OCI-LY7 (cell line): ENCODE measurements around the gene DCTN1. TPM values are rescaled to one million over a fixed set of nuclear protein-coding genes. Genes with fewer than 3 reads are reported as not detected.
A peak's percentile ranks its signal among the peaks of the same experiment; 100 is the strongest.

Experiments
- BruUV-seq: library from RNA; stranded (reverse); fragments of 400-500 nt; replicated peaks from 2 replicates; lab custom pipeline; 2021; lab: Mats Ljungman, UMichigan
- CTCF ChIA-PET: fragments of 300-600 bp; sonication (Branson Sonifier 250); formaldehyde crosslinking; loops from one replicate; lab custom pipeline; 2022; ENCODE audit warnings: antibody characterized with exemption; ENCODE audit not compliant: unreplicated experiment; lab: Charles Lee
- POLR2A ChIA-PET: fragments of 300-600 bp; sonication (Branson Sonifier 250); formaldehyde crosslinking; loops from one replicate; lab custom pipeline; 2022; ENCODE audit warnings: antibody characterized with exemption; lab: Charles Lee
- DNase-seq: peaks from one replicate; pipeline ENCODE4 v3.0.0-alpha.2; 2015; ENCODE audit warnings: low spot score
- H2AFZ ChIP-seq: fragments of 200-600 bp; sonication (generic), shearing (Covaris generic); 2 replicates; pipeline ENCODE4 v1.6.1; 2014; ENCODE audit warnings: mild to moderate bottlenecking, antibody characterized with exemption, low read length, moderate library complexity
- H3K27ac ChIP-seq: fragments of 200-600 bp; sonication (generic); 2 replicates; pipeline ENCODE4 v1.5.1; 2014; ENCODE audit warnings: mixed run types, low read depth, mild to moderate bottlenecking, moderate library complexity, low read length, inconsistent platforms; ENCODE audit not compliant: poor library complexity, severe bottlenecking
- H3K36me3 ChIP-seq: fragments of 200-600 bp; sonication (generic); 2 replicates; pipeline ENCODE4 v1.6.1; 2014; ENCODE audit warnings: mild to moderate bottlenecking, antibody characterized with exemption, low read length, moderate library complexity, mixed read lengths; ENCODE audit not compliant: insufficient read depth
- H3K4me1 ChIP-seq: fragments of 200-600 bp; sonication (generic); 2 replicates; pipeline ENCODE4 v1.5.1; 2014; ENCODE audit warnings: mild to moderate bottlenecking, low read length; ENCODE audit not compliant: insufficient read depth, poor library complexity, severe bottlenecking
- H3K4me2 ChIP-seq: fragments of 200-600 bp; sonication (generic); 2 replicates; pipeline ENCODE4 v1.6.1; 2014; ENCODE audit warnings: mild to moderate bottlenecking, low read length
- H3K4me3 ChIP-seq: fragments of 200-600 bp; sonication (generic); 2 replicates; pipeline ENCODE4 v1.5.1; 2014; ENCODE audit warnings: mild to moderate bottlenecking, low read depth, low read length; ENCODE audit not compliant: poor library complexity, severe bottlenecking
- H3K79me2 ChIP-seq: fragments of 200-600 bp; sonication (generic); 2 replicates; pipeline ENCODE4 v1.6.1; 2016; ENCODE audit warnings: low read depth, mild to moderate bottlenecking, low read length, moderate library complexity, mixed read lengths; ENCODE audit not compliant: insufficient read depth
- H3K9me2 ChIP-seq: fragments of 200-600 bp; sonication (generic); 2 replicates; pipeline ENCODE4 v1.6.1; 2016; ENCODE audit warnings: mild to moderate bottlenecking, low read length, mixed read lengths; ENCODE audit not compliant: insufficient read depth
- H3K9me3 ChIP-seq: fragments of 200-600 bp; sonication (generic); 2 replicates; pipeline ENCODE4 v1.6.1; 2014; ENCODE audit warnings: mild to moderate bottlenecking, mixed run types, low read length, mixed read lengths
- H4K20me1 ChIP-seq: fragments of 200-600 bp; sonication (generic); 2 replicates; pipeline ENCODE4 v1.6.1; 2014; ENCODE audit warnings: mild to moderate bottlenecking, antibody characterized with exemption, low read length, moderate library complexity, mixed read lengths; ENCODE audit not compliant: insufficient read depth
- CTCF ChIP-seq: fragments of 200-600 bp; sonication (generic); conservative IDR thresholded peaks from 2 replicates; pipeline ENCODE4 v1.5.1; 2014; ENCODE audit warnings: mild to moderate bottlenecking, antibody characterized with exemption, low read length, moderate library complexity, mixed read lengths
- EZH2phosphoT487 ChIP-seq: fragments of 200-600 bp; sonication (generic); IDR thresholded peaks from 2 replicates; pipeline ENCODE4 v1.6.1; 2018; ENCODE audit warnings: low read depth, borderline replicate concordance, mild to moderate bottlenecking, mixed run types, antibody characterized with exemption, low read length, moderate library complexity, mixed read lengths
- intact Hi-C: fragments of 100-400 bp; cut with micrococcal nuclease; formaldehyde crosslinking; loops from one replicate; pipeline ENCODE4 v1.10.0; 2022; ENCODE audit not compliant: unreplicated experiment
- total RNA-seq, 2 experiments: library from RNA; depleted of rRNA in 1 of 2; stranded (reverse); fragments of >200 nt in 1 of 2; shearing (Covaris generic) in 1 of 2; gene quantifications; 2 replicates each; pipeline ENCODE4 v1.2.3, GENCODE V29; 2014 to 2022

The DCTN1 gene
- total RNA-seq, 2 experiments from 2014 or later, result 45.5 to 100 TPM

GRCh38 chr2:74391580-74392448, 11.7 kb upstream of the DCTN1 start:
- H3K4me3 ChIP-seq, result peak overlapping the region; percentile 89
- ChIA-PET POLR2A (interaction anchor here (0.6 to 1.5 kb wide), 13 partner anchors 9 to 1191 kb away, joined by 3 to 8 read pairs (median 3); partner anchors contain the start of genes C2orf81 and INO80B), CTCF (interaction anchor here (1.0 to 1.9 kb wide), 4 partner anchors 9 to 569 kb away, joined by 3 to 4 read pairs (median 4); no protein-coding TSS in a partner anchor)

GRCh38 chr2:74391209-74391579, 11.1 kb upstream of the DCTN1 start:
- Histone ChIP-seq H3K79me2 (peaks cover 24% of the 10 kb centered on the region), H2AFZ (peak overlapping the region; percentile 88)
- POLR2A ChIA-PET, result interaction anchor here (0.6 to 1.5 kb wide), 14 partner anchors 10 to 1191 kb away, joined by 3 to 8 read pairs (median 3); partner anchors contain the start of genes C2orf81 and INO80B

More at GRCh38 chr2:74391580-74392448, 11.7 kb upstream of the DCTN1 start:
- peak overlapping the region; percentile 98 for H3K4me2 ChIP-seq
- peak overlapping the region; percentile 46 for H3K27ac ChIP-seq
- peaks cover 11% of the 10 kb centered on the region; the same call in 1 of the 2 replicates for H4K20me1 ChIP-seq
- peak; percentile 95 for DNase-seq
- H3K79me2 ChIP-seq, result peaks cover 24% of the 10 kb centered on the region
- peaks cover 8% of the 10 kb centered on the region for H3K4me1 ChIP-seq
- intact Hi-C loops, result loop anchor here (2.0 to 5.0 kb wide), 3 partner anchors 125 to 245 kb away; partner anchors contain the start of gene BOLA3
- H3K36me3 ChIP-seq, result no peaks in the 10 kb centered on the region; the same call in 1 of the 2 replicates
- peak overlapping the region; percentile 88 for H2AFZ ChIP-seq
- no TSS peak for BruUV-seq
- no peaks in the 10 kb centered on the region for H3K9me2 ChIP-seq
- TF ChIP-seq CTCF, result peak; percentile 97
- no peak for TF ChIP-seq EZH2phosphoT487
- no peaks in the 10 kb centered on the region for H3K9me3 ChIP-seq

More at GRCh38 chr2:74391209-74391579, 11.1 kb upstream of the DCTN1 start:
- CTCF ChIA-PET, result interaction anchor here (1.0 to 1.9 kb wide), 4 partner anchors 10 to 569 kb away, joined by 3 to 4 read pairs (median 4); no protein-coding TSS in a partner anchor
- Histone ChIP-seq H3K4me3 (peak overlapping the region; percentile 89), H3K4me2 (peak overlapping the region; percentile 98), H3K27ac (peak overlapping the region; percentile 46), H3K9me3 (no peaks in the 10 kb centered on the region), H4K20me1 (peaks cover 11% of the 10 kb centered on the region; the same call in 1 of the 2 replicates), H3K9me2 (no peaks in the 10 kb centered on the region), H3K4me1 (peaks cover 8% of the 10 kb centered on the region), H3K36me3 (no peaks in the 10 kb centered on the region; the same call in 1 of the 2 replicates)
- no peak for DNase-seq
- intact Hi-C loops, result loop anchor here (5.0 kb wide), 2 partner anchors 124 to 244 kb away; partner anchors contain the start of gene BOLA3
- BruUV-seq, result no TSS peak
- no peak for TF ChIP-seq EZH2phosphoT487
- TF ChIP-seq CTCF, result no peak
